GM21825 (cell line): ENCODE data around the gene UQCRQ.

ENCODE experiments used
- ATAC-seq: cut with Tn5 transposase; IDR thresholded peaks from one replicate; pipeline ENCODE4 v1.9.1; 2021; ENCODE audit warnings: mild to moderate bottlenecking, moderate library complexity; ENCODE audit not compliant: unreplicated experiment

The UQCRQ gene

GRCh38 chr5:132867046-132867451 is 607 bp downstream of the UQCRQ start:
- peak; percentile 15 for ATAC-seq

GRCh38 chr5:132868754-132869153 is 2.3 kb downstream of the UQCRQ start:
- ATAC-seq: no peak

GRCh38 chr5:132870801-132871200 is 4.4 kb downstream of the UQCRQ start:
- ATAC-seq: no peak

GRCh38 chr5:132871459-132872284 is 5.2 kb downstream of the UQCRQ start:
- ATAC-seq: no peak

GRCh38 chr5:132872788-132873118 is 6.3 kb downstream of the UQCRQ start:
- no peak for ATAC-seq

GRCh38 chr5:132873119-132873929 is 6.9 kb downstream of the UQCRQ start, which contains the start of gene LEAP2:
Gene LEAP2, plus strand, starts transcription at chr5:132873668. Its CDS starts 27 bp downstream, at chr5:132873695.
- no peak for ATAC-seq

GRCh38 chr5:132873930-132874271 is 7.5 kb downstream of the UQCRQ start:
- no peak for ATAC-seq

- no peak for ATAC-seq
Observed at GRCh38 chr5:132876020-132876759, 9.7 kb downstream of the UQCRQ start.

GRCh38 chr5:132877466-132877865 is 11.0 kb downstream of the UQCRQ start:
- no peak for ATAC-seq

GRCh38 chr5:132877938-132878337 is 11.5 kb downstream of the UQCRQ start:
- no peak for ATAC-seq

GRCh38 chr5:132883261-132883834 is 16.9 kb downstream of the UQCRQ start:
- ATAC-seq: peak; percentile 49

- no peak for ATAC-seq
Observed at GRCh38 chr5:132884548-132884947, 18.1 kb downstream of the UQCRQ start.

GRCh38 chr5:132886064-132886823 is 19.8 kb downstream of the UQCRQ start:
- ATAC-seq: no peak

GRCh38 chr5:132887283-132887682 is 20.8 kb downstream of the UQCRQ start:
- ATAC-seq: no peak

GRCh38 chr5:132889501-132889900 is 23.1 kb downstream of the UQCRQ start:
- no peak for ATAC-seq

- ATAC-seq: no peak
Observed at GRCh38 chr5:132890817-132891216, 24.4 kb downstream of the UQCRQ start.

- ATAC-seq: no peak
Observed at GRCh38 chr5:132895719-132896305, 29.4 kb downstream of the UQCRQ start.

- no peak for ATAC-seq
Observed at GRCh38 chr5:132896685-132897084, 30.2 kb downstream of the UQCRQ start.

GRCh38 chr5:132898094-132898493 is 31.7 kb downstream of the UQCRQ start:
- ATAC-seq: no peak

- no peak for ATAC-seq
Observed at GRCh38 chr5:132901036-132901435, 34.6 kb downstream of the UQCRQ start.
